Activated CD8-positive, alpha-beta memory T cell treated with anti-CD3 and anti-CD28 coated beads for 4 hours (primary cell): Measurements from ENCODE around the gene CHD9NB.
A peak's percentile ranks its signal among the peaks of the same experiment; 100 is the strongest.

Source experiments
- DNase-seq, 2 donors: peaks; one replicate each; pipeline ENCODE4 v3.0.0-alpha.2; 2020; ENCODE audit warnings: low read depth in 2 of 2

Gene CHD9NB

GRCh38 chr16:53052519-53053501, at the start of gene CHD9NB:
TSS of gene CHD9NB (minus strand) at chr16:53052897. CDS start at chr16:53044158, 8,739 bp downstream.
- no peak for DNase-seq

- no peak for DNase-seq
These were observed 48.2 kb upstream of the CHD9NB start for GRCh38 chr16:53100889-53101288.

DNA sequence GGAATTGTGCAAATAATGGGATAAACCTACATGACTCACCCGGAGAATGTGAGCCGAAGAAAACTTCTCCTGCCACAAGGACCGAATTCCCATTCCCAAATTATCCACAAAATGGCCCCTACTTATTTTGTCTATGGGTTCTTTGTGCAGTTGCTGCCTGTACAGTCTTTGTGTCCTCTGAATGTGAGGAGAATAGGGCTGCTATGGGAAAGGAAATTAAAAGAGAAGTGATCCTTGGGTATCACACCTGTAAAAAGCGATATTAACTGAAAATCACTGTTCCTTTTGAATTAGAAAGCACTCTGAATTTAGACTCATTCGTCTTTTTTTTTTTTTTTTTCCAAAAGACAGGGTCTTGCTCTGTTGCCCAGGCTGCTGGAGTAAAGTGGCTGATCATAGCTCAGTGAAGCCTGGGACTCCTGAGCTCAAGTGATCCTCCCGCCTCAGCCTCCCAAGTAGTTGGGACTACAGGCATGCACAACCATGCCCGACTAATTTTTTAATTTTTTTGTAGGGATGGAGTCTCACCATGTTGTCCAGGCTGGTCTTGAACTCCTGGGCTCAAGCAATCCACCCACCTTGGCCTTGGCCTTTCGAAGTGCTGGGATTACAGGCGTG, 47.5 kb upstream of the CHD9NB start:
- no peak for DNase-seq

- DNase-seq = peak; percentile 20 to 40
These were observed 46.8 kb upstream of the CHD9NB start for GRCh38 chr16:53099318-53100130.

DNA sequence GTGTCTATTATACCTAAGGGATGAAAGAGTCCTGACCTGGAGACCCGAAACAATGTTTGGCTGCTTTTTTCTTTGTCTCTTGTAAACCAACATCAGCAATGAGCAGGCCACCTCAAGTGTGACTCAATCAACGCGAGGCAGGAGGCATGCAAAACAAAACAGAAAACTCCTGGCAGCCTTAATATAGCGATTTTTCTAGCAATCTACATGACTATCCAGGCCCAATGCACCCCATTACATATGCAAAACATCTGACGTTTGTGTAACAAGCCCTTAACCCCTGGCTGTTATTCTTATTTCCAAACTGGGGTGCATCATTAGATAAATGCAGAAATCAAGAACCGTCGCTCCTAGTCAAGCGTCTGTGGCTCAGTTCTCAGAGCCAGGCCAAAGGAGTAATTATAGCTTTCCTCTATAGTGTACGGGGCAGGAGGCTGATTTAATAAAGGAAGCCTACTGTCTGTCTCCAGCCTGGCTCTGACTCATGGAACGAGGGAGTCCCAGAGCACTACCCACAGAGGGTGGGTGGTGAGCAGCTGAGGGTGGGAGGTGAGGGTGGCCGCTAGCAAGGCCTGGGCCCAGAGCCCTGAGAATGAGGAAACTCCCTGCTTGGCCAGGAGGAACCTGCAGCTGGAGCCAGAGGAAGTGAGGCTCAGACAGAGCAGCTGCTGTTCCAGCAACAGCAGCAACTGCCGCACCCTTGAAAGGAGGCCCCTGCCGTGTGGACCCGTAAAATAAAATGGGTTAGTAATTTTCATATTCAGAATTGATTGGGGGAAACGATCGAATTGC, 46.0 kb upstream of the CHD9NB start:
- DNase-seq = peak; percentile 23 to 33

- DNase-seq = no peak
These were observed 44.5 kb upstream of the CHD9NB start for GRCh38 chr16:53097190-53097589.

DNA sequence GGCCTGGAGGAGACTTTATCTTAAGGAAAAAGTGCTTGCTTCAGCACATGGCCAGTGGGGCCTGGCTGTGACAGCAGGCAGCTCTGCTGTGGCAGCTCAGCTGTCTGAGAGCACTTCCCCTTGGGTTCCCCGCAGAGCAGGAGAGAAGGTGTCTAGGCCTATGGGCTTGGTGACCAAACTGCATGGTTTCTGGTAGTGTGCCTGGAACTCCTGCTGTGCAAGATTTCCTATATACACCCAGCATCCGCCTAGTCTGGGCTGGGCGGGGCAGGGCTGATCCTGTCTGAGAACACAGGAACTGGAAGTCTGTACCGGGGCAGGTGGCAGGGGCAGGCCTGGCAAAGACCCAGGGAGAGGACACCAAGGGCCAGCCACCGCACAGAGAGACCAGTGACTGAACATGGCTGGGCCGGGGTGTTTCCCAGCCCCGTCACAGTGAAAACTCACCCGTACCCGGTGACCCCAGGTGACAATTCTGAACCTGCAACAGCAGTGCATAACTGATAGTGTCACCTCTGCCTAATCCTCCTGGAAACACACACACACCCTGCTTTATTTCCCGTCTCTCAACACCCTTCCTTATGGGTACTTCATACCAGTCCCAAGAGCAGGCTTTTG, 41.4 kb upstream of the CHD9NB start:
- no peak for DNase-seq

GRCh38 chr16:53093162-53093744, 40.6 kb upstream of the CHD9NB start:
- no peak for DNase-seq

DNA sequence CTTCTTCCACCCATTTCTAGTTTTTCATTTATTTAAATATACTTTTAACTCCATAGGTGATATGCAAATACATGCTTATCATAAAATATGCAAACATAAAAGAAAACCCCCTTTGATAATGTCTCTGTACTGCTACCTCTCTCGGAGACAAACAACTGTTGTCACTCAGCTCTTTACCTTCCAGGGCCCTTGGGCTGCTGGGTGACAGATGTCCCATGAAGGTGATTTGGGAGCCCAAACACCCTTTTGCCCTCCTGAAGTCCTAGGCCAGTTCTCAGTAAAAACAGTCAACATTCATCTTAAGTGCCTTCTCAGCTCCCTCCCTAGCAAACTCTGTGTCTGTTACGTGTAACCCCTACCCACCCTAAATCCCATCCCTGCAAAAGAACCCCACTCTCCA, 39.6 kb upstream of the CHD9NB start:
- no peak for DNase-seq

GRCh38 chr16:53091466-53092211, 38.9 kb upstream of the CHD9NB start:
- no peak for DNase-seq

DNA sequence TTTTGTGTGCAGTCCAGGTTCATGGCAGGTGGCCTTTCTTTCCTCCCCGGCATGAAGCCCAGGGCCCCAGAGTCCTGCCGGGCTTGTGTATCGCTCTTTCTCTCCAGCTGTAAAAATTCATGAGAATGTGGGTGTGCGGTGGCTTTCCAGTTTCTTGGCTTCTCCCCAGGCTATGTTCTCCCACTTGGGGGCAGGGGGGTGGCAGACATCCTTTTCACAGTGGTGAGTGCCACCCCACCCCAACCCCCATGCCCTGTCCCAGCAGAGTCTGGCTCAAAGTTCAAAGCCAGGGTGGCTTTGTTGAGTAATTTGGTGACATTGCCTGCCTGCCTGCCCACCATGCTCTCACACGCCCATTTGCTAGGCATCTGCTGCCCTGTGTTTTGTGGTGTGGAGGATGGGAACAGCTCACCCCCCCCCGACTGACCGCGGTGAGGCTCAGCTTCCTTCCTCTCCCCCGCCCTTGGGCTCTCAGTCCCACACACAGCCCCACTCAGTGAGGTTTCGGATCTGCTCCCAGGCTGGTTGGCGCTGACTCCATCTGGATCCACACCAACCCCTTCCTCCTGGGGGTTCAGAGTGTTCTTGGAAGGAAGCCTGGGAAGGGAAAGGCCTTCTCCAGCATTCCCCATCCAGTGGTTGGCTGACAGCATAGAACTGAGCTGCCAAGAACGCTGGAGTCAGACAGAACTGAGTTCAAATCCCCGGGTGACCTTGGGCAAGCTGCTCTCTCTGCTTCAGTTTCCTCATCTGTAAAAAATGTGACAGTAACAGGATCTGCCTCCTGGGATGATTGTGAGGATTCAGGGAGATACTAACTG, 38.1 kb upstream of the CHD9NB start:
- DNase-seq = no peak

- no peak for DNase-seq
These were observed 37.5 kb upstream of the CHD9NB start for GRCh38 chr16:53090286-53090590.

DNA sequence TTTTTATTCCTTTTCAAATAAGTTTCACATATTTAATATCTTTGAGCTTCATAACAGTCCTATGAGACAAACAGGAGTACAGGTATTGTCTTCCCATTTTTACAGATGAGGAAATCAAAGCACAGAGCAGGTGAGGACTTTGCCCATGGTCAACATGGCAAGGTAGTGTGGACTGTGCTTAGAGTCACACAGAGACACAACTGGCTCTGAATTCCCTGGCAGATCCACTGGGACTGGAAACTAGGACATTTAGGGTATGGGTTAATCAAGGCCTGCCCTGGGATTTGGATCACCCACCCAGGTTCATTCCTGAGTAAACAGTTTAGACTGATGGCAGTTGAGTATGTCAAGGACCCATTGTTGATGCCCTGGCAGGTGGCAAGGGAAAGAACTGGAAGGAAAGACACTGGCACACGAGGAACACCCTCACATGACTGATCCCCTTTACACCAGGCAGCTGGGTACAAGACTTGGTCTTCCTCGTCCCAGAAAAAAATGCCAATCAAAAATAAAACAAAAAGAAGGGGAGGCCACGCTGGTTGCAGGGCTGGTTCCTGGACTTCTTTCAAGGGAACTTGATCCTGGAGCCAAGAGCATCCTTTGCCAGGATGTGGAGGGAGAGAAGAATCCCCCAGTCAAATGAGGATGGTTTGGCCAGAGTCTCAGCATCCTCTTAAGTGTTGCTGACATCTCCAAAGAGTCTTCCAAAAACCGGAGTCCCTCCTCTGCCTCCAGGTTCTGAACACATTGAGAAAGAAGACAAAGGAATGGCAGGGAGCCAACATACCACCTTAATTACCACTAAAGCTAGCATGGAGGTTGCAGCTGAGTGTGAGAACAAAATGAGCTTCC, 37.0 kb upstream of the CHD9NB start:
- no peak for DNase-seq

GRCh38 chr16:53087101-53087500, 34.4 kb upstream of the CHD9NB start:
- no peak for DNase-seq

DNA sequence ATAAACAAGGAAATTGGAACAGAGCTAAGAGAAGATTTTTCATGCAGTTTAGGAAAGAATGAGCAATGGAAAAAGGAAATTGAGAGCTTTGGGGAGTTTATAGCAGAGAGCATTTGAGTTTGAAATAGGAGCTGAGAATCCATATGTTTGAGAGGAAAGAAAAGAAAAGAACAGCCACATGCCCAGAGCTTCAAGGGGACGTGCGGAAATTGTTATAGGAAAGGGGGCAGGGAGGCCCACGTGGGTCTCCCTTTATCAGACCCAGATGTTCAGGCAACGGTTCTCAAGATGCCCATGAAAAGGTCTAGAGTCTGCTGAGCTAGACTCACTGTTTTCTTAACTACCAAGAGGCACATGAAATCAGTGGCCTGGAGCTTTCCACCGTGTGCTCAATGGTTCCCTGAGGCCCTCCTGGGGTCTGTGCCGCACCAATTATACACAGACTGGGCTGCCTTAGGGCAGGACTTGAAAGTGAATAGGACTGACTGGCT, 33.3 kb upstream of the CHD9NB start:
- no peak for DNase-seq

- DNase-seq = no peak
These were observed 32.7 kb upstream of the CHD9NB start for GRCh38 chr16:53085369-53085843.

- DNase-seq = no peak
These were observed 32.1 kb upstream of the CHD9NB start for GRCh38 chr16:53084746-53085334.
